ENCODE measurements around the gene MLKL. TPM values are rescaled to one million over a fixed set of nuclear protein-coding genes. Genes with fewer than 3 reads are reported as not detected.
"Not testable (repeated sequence)": the region's sequence is repeated elsewhere in the genome, so short reads cannot be mapped to it uniquely, and the experiment has no call there.

Gene MLKL
- total RNA-seq, 3 donors from 2014 or later = 13.3 to 22.6 (median 14.9) TPM

DNA sequence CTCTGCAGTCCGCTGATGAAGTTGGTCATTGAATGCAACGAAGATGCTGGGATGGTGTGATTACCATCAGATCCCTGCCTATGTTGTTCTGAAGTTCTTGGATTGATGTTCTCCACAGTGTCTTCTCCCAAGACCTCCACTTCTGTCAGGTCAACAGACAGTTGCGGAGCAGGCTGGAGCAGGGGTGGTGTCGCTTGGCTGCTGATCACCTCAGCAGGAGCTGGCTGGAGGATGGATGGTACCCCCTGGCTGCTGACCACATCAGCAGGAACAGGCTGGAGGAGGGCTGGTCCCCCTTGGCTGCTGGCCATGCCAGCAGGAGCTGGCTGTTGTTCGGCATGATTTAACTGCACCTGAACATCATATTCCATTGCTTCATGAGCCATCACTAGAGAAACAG is 39.6 kb downstream of the MLKL start:
- Histone ChIP-seq H3K36me3 (no peaks in the 10 kb centered on the region), H3K4me3 (no peak overlapping the region), H3K27ac (no peak overlapping the region), H3K9me3 (no peaks in the 10 kb centered on the region), H3K27me3 (no peaks in the 10 kb centered on the region), H3K4me1 (peaks cover 0 to 4% of the 10 kb centered on the region in 2 donors)
- intact Hi-C loops (cut with DNase I; ENCODE audit: low total_unique reads) = no loop called here
- TF ChIP-seq POLR2A (IDR thresholded peaks at IDR 0.05) (no peak), POLR2AphosphoS5 (IDR thresholded peaks at IDR 0.05) (no peak), CTCF (IDR thresholded peaks at IDR 0.05) (no peak)
- no peak for DNase-seq (ENCODE audit: low spot score in 2 of 2)

GRCh38 chr16:74660383-74660782 is 40.3 kb downstream of the MLKL start:
- no peak for TF ChIP-seq POLR2A (IDR thresholded peaks at IDR 0.05)
- TF ChIP-seq POLR2AphosphoS5 (IDR thresholded peaks at IDR 0.05) = no peak
- no peak for TF ChIP-seq CTCF (IDR thresholded peaks at IDR 0.05)
- intact Hi-C loops (cut with DNase I; ENCODE audit: low total_unique reads) = no loop called here

GRCh38 chr16:74659041-74659440 is 41.6 kb downstream of the MLKL start:
- Histone ChIP-seq H3K4me1 (no peaks in the 10 kb centered on the region), H3K4me3 (no peak overlapping the region), H3K36me3 (no peaks in the 10 kb centered on the region), H3K27ac (no peak overlapping the region), H3K9me3 (no peaks in the 10 kb centered on the region), H3K27me3 (no peaks in the 10 kb centered on the region)
- no peak for TF ChIP-seq POLR2A (IDR thresholded peaks at IDR 0.05)
- no peak for TF ChIP-seq CTCF (IDR thresholded peaks at IDR 0.05)
- TF ChIP-seq POLR2AphosphoS5 (IDR thresholded peaks at IDR 0.05) = no peak
- no peak for DNase-seq (ENCODE audit: low spot score in 2 of 2)
- intact Hi-C loops (cut with DNase I; ENCODE audit: low total_unique reads) = no loop called here

More at GRCh38 chr16:74660383-74660782, 40.3 kb downstream of the MLKL start:
- Histone ChIP-seq H3K9me3 (no peaks in the 10 kb centered on the region), H3K4me3 (no peak overlapping the region), H3K27ac (no peak overlapping the region), H3K36me3 (no peaks in the 10 kb centered on the region), H3K4me1 (no peaks in the 10 kb centered on the region), H3K27me3 (no peaks in the 10 kb centered on the region)
- no peak for DNase-seq (ENCODE audit: low spot score in 2 of 2)

- Histone ChIP-seq H3K4me1 (no peaks in the 10 kb centered on the region), H3K36me3 (no peaks in the 10 kb centered on the region), H3K27ac (no peak overlapping the region), H3K9me3 (no peaks in the 10 kb centered on the region), H3K4me3 (no peak overlapping the region), H3K27me3 (no peaks in the 10 kb centered on the region)
- no peak for TF ChIP-seq CTCF (IDR thresholded peaks at IDR 0.05)
- TF ChIP-seq POLR2AphosphoS5 (IDR thresholded peaks at IDR 0.05) = no peak
- TF ChIP-seq POLR2A (IDR thresholded peaks at IDR 0.05) = no peak
- DNase-seq (ENCODE audit: low spot score in 2 of 2) = no peak
- intact Hi-C loops (cut with DNase I; ENCODE audit: low total_unique reads) = no loop called here
Measured at GRCh38 chr16:74657870-74658642, 42.6 kb downstream of the MLKL start.

GRCh38 chr16:74654536-74655050 is 46.1 kb downstream of the MLKL start:
- Histone ChIP-seq H3K27ac (no peak overlapping the region), H3K4me3 (no peak overlapping the region), H3K9me3 (no peaks in the 10 kb centered on the region), H3K27me3 (no peaks in the 10 kb centered on the region), H3K4me1 (no peaks in the 10 kb centered on the region), H3K36me3 (no peaks in the 10 kb centered on the region)
- TF ChIP-seq POLR2A (IDR thresholded peaks at IDR 0.05) (no peak), CTCF (IDR thresholded peaks at IDR 0.05) (no peak), POLR2AphosphoS5 (IDR thresholded peaks at IDR 0.05) (no peak)
- no peak for DNase-seq (ENCODE audit: low spot score in 2 of 2)
- intact Hi-C loops (cut with DNase I; ENCODE audit: low total_unique reads) = no loop called here

DNA sequence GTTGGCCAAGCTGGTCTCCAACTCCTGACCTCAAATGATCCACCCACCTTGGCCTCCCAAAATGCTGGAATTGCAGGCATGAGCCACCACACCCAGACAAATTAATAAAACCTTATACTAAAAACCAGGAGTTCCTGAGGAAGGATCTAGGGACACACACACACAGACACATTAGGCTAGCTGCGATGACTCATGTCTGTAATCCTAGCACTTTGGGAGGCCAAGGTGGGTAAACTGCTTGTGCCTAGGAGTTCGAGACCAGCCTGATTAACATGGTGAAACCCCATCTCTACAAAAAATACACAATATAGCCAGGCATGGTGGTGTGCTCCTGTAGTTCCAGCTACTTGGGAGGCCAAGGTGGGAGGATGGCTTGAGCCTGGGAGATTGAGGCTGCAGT is 47.8 kb downstream of the MLKL start:
- H3K36me3 ChIP-seq = not testable (repeated sequence)

More for the DNA sequence above, 47.8 kb downstream of the MLKL start:
- H3K27me3 ChIP-seq; intact Hi-C loops (cut with DNase I; ENCODE audit: low total_unique reads); H3K4me1 ChIP-seq; DNase-seq (ENCODE audit: low spot score in 2 of 2); H3K4me3 ChIP-seq; H3K27ac ChIP-seq; H3K9me3 ChIP-seq: not testable (repeated sequence)

Data from breast epithelium (tissue), 4 donors.